HG02938 (cell line): ENCODE results near the gene MARCHF3.
"Not testable (repeated sequence)": the region's sequence is repeated elsewhere in the genome, so short reads cannot be mapped to it uniquely, and the experiment has no call there.

Experiments
- ATAC-seq: cut with Tn5 transposase; IDR thresholded peaks from one replicate; pipeline ENCODE4 v1.9.1; 2021; ENCODE audit warnings: mild to moderate bottlenecking, moderate library complexity; ENCODE audit not compliant: unreplicated experiment

Gene MARCHF3

DNA sequence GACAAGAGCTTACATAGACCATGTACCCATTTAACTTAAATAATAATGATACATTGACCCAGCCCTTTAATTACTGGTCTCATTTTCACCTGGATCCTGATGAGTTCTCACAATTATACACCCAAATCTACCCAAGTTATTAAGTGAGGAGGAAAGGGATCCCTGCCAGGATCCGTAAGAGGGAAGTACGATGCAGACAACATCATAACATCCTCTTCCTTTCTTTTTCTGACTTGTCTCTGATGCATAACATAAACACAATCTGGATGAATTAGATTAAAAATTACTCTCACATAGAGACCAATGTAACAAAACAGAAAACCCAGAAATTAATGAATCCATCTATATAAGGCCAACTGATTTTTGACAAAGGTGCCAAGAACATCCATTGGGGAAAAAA, 17.0 kb downstream of the MARCHF3 start:
- ATAC-seq, result no peak

DNA sequence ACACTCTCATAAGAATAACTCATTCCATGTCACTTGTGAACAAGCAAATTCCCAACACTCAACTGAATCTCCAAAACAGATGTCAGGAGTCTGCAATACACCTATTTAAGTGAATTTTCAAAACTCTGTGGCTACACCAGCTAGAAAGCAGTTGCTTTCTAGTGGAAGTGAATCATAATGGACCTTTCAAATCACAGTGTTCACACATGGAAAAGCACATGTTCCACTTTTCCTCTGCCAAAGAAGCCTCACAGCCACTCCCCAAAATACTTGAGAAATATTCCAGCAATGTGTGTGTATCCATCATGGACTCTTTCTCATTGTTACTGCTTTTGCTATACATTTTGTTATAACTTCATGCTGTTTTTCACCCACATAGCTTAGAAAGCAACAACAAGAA, 17.4 kb downstream of the MARCHF3 start:
- no peak for ATAC-seq

- peak; percentile 70 for ATAC-seq
Observed at GRCh38 chr5:127011961-127012644, 18.3 kb downstream of the MARCHF3 start.

- no peak for ATAC-seq
Observed at GRCh38 chr5:127011153-127011552, 19.2 kb downstream of the MARCHF3 start.

DNA sequence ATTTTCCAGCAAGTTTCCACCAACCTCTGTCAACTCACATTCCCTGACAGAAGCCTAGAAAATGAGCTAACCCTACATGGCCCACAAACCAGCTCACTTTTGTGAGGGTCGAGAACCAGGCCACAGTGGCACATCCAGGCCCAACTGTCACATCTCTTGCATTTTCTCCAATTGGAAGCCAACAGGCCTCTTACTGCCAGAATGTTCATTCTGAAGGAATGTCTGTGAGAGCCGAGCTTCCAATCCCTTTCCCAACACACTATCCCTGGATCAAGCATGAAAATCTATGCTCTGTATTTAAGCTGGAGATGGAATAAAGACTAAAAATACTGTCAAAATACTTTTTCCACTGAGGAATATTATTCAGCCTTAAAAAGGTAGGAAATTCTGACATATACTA, 20.0 kb downstream of the MARCHF3 start:
- ATAC-seq, result no peak

- ATAC-seq, result no peak
Observed at GRCh38 chr5:127009784-127010183, 20.6 kb downstream of the MARCHF3 start.

- ATAC-seq, result no peak
Observed at GRCh38 chr5:127008300-127008975, 21.9 kb downstream of the MARCHF3 start.

- ATAC-seq, result no peak
Observed at GRCh38 chr5:127007522-127007921, 22.8 kb downstream of the MARCHF3 start.

DNA sequence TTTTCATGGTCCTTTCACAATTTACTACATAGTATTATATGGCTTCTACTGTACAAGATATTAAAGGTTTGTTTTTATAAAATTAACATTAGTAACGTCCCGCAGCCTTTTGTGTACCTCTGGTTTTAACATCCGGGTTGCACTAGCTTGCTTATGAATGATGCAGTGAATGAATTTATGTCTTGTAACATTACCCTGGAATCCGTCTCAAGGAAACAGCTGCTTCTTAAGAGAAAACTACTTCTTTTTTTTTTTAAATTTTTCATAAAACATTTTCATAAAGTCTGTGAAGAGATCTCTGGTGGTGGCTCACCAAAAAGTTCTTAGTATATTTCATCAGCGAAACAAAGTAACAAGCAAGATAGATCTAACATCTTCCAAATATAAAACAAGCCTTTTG, 23.6 kb downstream of the MARCHF3 start:
- no peak for ATAC-seq

GRCh38 chr5:127005282-127005681, 25.1 kb downstream of the MARCHF3 start:
- ATAC-seq, result not testable (repeated sequence)

DNA sequence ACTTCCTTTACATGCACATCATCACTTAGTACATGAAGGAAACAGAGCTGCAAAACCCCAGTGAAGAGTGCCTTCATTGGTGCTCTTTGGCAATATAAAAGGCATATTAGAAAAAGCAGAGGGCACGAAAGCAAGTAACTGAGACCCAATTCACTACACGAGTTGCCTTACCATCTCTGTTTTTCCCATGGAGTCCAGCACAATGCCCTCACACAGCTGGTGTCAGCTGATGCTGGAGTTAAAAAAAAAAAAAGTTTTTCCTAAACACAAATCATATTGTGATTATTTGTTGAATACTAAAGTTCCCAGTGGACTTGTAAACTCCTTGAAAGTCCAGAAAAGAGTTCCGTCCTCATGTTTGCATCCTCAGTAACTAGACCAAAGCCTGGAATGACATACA, 25.6 kb downstream of the MARCHF3 start:
- no peak for ATAC-seq

- ATAC-seq, result no peak
Observed at GRCh38 chr5:127003798-127004495, 26.4 kb downstream of the MARCHF3 start.

DNA sequence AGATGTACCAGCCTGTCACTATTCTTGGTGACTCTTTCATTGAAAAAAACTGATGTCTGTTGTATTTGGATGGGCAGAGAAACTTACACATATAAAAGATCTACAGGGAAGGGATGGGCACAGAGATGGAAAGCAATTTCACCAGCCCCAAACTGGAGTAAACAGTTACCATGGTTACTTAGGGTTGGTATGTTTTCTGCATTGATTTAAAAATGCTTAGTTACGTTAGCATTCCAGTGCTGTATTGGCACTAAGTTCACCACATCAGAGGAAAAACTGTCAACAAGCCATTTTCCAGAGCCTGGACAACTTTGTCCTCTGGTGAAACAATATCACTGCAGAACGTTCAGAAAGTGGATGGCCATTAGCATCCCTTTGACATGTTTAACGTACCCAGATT, 28.0 kb downstream of the MARCHF3 start:
- ATAC-seq, result no peak

DNA sequence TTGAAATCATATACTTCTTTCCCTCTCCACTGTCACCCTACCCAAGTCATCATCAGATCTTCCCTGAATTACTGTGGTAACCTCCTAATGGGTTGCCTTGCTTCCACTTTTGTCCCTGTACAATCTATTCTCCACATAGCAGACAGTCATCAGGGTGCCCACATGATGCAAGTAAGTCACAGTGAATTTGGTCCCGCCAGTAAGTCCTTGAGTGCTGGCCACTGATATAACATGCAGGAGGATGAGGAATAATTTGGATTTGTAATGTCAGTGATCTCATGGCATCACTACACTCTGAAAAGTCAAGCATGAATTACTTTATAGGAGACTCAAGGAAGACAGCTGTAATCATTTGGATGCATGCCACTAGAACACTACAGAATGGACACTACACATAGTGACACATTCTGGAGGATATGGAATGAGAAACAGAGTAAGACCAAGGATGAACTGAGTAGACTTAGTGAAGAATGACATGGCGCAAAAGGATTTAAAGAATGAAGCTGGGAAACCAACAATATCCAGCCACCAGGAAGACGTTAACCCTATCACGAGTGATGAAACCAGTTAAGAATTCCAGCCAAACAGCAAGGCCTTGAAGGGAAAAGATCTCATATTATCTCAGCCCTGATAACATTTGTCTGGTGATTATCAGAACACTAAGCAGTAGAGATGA, 28.6 kb downstream of the MARCHF3 start:
- ATAC-seq, result no peak

- ATAC-seq, result no peak
Observed at GRCh38 chr5:126998895-126999570, 31.3 kb downstream of the MARCHF3 start.

DNA sequence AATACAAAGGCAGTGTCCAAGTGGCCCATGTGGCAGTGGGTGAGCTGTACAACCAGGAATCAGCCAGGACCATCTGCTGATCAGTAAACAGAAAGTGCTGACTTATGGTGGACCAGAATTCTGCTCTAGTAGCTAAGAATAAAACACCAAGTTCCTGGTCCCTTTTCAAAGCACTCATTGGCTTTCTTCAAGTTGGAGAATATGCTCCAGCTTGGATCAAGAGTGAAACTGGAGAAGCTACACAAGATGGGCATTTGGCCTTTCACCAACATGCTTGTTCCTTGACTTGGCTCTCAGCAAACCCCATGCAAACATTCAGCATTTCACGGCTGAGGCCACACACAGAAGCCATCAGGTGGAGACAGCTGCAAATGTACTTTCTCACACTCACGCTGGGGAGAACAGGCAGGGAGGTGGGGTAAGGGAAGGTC, 32.1 kb downstream of the MARCHF3 start:
- no peak for ATAC-seq

DNA sequence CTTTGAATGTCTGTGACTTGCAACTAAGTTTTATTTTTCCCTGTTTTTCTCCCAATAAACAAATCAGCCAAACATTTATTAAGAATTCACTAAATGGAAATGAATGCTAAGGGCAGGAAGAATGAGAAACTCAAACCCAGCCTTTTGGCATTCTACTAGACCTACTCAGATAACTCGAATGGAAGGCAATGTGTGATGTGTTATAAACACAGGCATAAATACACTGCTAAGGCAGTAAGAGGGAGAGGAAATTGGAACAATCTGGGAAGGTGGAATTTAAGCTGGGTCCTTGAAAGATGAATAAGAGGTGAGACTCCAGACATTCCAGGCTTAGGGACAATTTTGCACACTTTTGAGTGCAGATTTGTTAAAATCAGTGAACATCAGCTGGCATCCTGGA, 34.7 kb downstream of the MARCHF3 start:
- ATAC-seq, result no peak

DNA sequence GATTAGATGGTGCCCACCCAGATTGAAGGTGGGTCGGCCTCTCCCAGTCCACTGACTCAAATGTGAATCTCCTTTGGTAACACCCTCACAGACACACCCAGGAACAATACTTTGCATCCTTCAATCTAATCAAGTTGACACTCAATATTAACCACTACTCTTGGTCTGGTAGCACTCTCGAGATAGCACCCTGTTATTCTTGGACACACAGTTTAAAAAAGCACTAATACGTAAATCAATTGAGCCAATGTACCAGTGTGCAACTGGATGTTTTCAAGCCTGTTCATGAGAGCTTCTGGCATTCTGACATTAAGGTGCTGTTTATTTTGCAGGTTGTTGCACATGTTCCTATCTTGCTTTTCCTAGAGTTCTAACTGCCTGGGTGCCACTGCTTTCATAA, 35.3 kb downstream of the MARCHF3 start:
- no peak for ATAC-seq

- ATAC-seq, result no peak
Observed at GRCh38 chr5:126994485-126994884, 35.9 kb downstream of the MARCHF3 start.

DNA sequence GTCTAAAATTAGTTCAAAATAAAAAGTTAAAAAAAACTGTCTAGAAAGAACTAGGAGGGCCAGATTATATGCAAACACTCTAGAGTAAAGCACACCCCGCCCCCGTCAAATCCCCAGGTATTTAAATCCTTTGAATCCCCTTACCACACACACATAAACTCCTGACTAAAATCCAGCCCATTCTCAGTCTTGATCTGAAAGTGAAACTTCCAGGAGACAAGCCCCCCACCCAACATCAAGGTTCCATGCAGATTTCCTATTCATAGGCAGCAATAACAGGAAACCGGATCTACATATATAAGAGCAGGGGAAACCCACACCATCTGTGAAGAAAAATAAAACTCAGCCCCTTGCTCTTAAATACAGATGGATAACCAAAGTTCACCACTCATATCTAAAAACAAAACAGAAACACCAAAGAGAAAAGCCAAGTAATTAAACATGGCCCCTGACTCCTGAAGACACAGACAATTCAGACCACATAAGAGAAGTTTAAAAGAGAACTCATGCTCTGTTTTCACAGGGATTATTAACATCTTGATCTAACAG, 42.3 kb downstream of the MARCHF3 start:
- peak; percentile 96 for ATAC-seq
